KMS-11 (cell line): ENCODE results near the gene LTBP2.
"Not testable (repeated sequence)": the region's sequence is repeated elsewhere in the genome, so short reads cannot be mapped to it uniquely, and the experiment has no call there.

ENCODE experiments used
- H2AFZ ChIP-seq: fragments of 200-600 bp; sonication (generic); 2 replicates; pipeline ENCODE4 v1.6.1; 2016; ENCODE audit warnings: antibody characterized with exemption, mixed run types, low read depth
- H3K27ac ChIP-seq: fragments of 200-600 bp; sonication (generic); 2 replicates; pipeline ENCODE4 v1.6.1; 2016; ENCODE audit warnings: mild to moderate bottlenecking, mixed run types
- H3K27me3 ChIP-seq: fragments of 200-600 bp; sonication (generic); 2 replicates; pipeline ENCODE4 v1.6.1; 2017; ENCODE audit warnings: mild to moderate bottlenecking, low read depth, mixed run types, moderate library complexity; ENCODE audit not compliant: insufficient read depth
- H3K36me3 ChIP-seq: fragments of 200-600 bp; sonication (generic); 2 replicates; pipeline ENCODE4 v1.6.1; 2017; ENCODE audit warnings: mild to moderate bottlenecking, mixed run types; ENCODE audit not compliant: insufficient read depth
- H3K4me1 ChIP-seq: fragments of 200-600 bp; sonication (generic); 2 replicates; pipeline ENCODE4 v1.6.1; 2016; ENCODE audit warnings: mild to moderate bottlenecking, low read depth, mixed run types; ENCODE audit not compliant: poor library complexity, severe bottlenecking
- H3K4me2 ChIP-seq: fragments of 200-600 bp; sonication (generic); 2 replicates; pipeline ENCODE4 v1.7.0; 2016; ENCODE audit warnings: mild to moderate bottlenecking, mixed run types
- H3K4me3 ChIP-seq: fragments of 200-600 bp; sonication (generic); IDR thresholded peaks from 2 replicates; pipeline ENCODE4 v1.6.1; 2017; ENCODE audit warnings: low read depth, low read length, mixed read lengths; ENCODE audit not compliant: insufficient read depth
- H3K79me2 ChIP-seq: fragments of 200-600 bp; sonication (generic); 2 replicates; pipeline ENCODE4 v1.6.1; 2016; ENCODE audit warnings: low read depth, mixed run types; ENCODE audit not compliant: insufficient read depth
- H3K9ac ChIP-seq: fragments of 200-600 bp; sonication (generic); 2 replicates; pipeline ENCODE4 v1.6.1; 2016; ENCODE audit warnings: mild to moderate bottlenecking, mixed run types
- H4K20me1 ChIP-seq: fragments of 200-600 bp; sonication (generic); 2 replicates; pipeline ENCODE4 v1.6.1; 2016; ENCODE audit warnings: mild to moderate bottlenecking, mixed run types; ENCODE audit not compliant: insufficient read depth
- TF ChIP-seq, protein P1 (sequence below): fragments of 200-600 bp; sonication (generic); conservative IDR thresholded peaks from 2 replicates; pipeline ENCODE4 v1.6.1; 2017; ENCODE audit warnings: low read depth, mild to moderate bottlenecking, antibody characterized with exemption, low read length, moderate library complexity, mixed read lengths

LTBP2 gene

DNA sequence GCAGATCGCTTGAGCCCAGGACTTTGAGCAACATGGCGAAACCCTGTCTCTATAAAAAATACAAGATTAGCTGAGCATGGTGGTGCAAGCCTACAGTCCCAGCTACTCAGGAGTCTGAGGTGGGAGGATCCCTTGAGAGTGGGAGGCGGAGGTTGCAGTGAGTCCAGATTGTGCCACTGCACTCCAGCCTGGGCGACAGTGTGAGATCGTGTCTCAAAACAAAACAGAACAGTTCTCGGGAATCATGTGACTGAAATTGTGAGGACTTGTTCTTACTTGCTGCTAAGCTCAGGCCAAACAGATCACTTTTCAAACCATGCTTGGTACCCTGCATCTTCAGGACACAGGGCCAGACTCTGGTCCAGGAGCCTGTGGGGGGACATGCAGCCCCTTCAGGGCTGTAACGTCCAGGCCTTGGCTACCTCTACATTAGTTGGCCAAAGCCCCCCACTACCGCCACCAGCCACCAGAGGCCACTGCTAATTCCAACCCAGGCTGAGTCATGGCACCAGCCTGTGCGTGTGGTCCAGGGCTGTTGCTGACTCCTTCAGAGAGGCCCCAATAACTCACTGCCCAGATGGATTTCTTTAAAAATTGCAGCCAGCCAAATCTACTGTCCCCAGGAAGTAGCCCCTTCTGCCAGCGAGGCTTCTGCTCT lies 152.6 kb downstream of the LTBP2 start:
- H2AFZ ChIP-seq, result no peak overlapping the region
- H3K79me2 ChIP-seq, result no peaks in the 10 kb centered on the region
- no peak overlapping the region for H3K27ac ChIP-seq
- no peaks in the 10 kb centered on the region for H3K36me3 ChIP-seq
- H3K4me2 ChIP-seq, result no peak overlapping the region
- no peak overlapping the region for H3K9ac ChIP-seq
- TF ChIP-seq, protein P1, sequence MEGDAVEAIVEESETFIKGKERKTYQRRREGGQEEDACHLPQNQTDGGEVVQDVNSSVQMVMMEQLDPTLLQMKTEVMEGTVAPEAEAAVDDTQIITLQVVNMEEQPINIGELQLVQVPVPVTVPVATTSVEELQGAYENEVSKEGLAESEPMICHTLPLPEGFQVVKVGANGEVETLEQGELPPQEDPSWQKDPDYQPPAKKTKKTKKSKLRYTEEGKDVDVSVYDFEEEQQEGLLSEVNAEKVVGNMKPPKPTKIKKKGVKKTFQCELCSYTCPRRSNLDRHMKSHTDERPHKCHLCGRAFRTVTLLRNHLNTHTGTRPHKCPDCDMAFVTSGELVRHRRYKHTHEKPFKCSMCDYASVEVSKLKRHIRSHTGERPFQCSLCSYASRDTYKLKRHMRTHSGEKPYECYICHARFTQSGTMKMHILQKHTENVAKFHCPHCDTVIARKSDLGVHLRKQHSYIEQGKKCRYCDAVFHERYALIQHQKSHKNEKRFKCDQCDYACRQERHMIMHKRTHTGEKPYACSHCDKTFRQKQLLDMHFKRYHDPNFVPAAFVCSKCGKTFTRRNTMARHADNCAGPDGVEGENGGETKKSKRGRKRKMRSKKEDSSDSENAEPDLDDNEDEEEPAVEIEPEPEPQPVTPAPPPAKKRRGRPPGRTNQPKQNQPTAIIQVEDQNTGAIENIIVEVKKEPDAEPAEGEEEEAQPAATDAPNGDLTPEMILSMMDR, result 0 out of 2 replicates have a peak, but pooled peaks have one; percentile 21
- no peaks in the 10 kb centered on the region for H4K20me1 ChIP-seq
- peaks cover 8% of the 10 kb centered on the region for H3K4me1 ChIP-seq
- H3K27me3 ChIP-seq, result no peaks in the 10 kb centered on the region
- no peak overlapping the region for H3K4me3 ChIP-seq

DNA sequence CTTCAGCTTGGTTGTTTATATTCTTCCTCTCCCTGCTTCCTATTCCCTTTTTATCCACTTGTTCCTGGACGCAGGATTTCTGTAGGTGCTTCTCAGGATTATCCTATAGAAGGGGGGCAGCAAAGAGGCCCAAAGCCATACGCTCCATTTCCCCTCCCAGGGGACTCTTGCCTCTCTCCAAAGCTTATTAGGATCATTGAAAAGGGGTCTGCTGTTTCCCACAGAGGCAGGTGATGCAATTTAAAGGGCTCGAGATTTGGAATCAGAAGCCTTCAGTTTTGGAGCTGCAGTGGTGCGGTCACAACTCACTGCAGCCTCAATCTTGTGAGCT lies 154.5 kb downstream of the LTBP2 start:
- Histone ChIP-seq H3K36me3 (no peaks in the 10 kb centered on the region), H3K27me3 (no peaks in the 10 kb centered on the region), H3K27ac (no peak overlapping the region), H3K79me2 (no peaks in the 10 kb centered on the region), H2AFZ (no peak overlapping the region), H3K4me1 (peaks cover 12% of the 10 kb centered on the region), H3K4me3 (no peak overlapping the region), H3K9ac (no peak overlapping the region), H3K4me2 (no peak overlapping the region), H4K20me1 (no peaks in the 10 kb centered on the region)
- TF ChIP-seq, protein P1, result no peak

DNA sequence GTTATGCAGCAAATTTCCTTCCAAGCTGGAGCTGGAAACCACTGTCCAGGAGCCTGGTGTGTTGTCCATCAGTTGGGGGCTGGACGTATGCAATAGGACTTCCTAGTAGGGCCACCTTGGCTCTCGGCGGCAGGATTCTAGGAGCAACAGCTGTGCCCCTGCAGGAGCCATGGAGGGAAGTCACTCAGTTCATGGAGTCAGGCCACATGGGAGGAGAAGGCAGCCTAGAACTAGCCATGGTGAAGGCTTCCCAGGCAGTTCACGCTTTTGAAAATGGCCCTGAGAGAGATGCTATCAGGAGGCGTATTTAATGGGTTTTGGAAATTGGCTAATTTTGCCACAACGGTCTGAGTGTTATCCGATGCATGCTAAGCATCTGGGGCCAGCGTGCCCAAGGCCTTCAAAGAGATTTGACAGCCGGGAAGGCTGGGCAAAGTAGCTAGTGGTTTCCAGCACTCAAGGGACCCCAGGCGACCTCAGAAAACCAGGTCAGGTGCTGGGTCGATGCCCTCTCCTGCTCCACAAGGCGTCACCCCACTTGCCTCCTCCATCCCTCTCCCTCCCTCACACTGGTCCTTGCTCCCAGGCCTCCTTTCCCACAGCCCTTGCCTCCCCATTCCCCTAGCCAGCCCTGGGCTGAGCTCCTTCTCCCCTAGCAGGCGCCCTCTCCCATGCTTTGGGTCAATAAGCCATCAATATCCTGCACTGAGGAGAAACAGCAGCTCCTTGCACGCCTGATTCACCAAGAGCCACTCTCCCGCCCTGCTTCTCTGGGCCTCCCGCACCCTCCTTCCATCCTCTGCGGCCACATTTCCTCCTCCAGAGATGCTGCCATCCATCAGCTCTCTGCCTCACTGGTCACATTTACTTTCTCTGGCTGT lies 155.1 kb downstream of the LTBP2 start:
- no peak overlapping the region for H2AFZ ChIP-seq
- peaks cover 12% of the 10 kb centered on the region for H3K4me1 ChIP-seq
- H3K4me2 ChIP-seq, result no peak overlapping the region
- no peak overlapping the region for H3K27ac ChIP-seq
- TF ChIP-seq, protein P1, result no peak
- no peaks in the 10 kb centered on the region for H3K36me3 ChIP-seq
- no peaks in the 10 kb centered on the region for H3K79me2 ChIP-seq
- no peak overlapping the region for H3K4me3 ChIP-seq
- no peaks in the 10 kb centered on the region for H4K20me1 ChIP-seq
- no peak overlapping the region for H3K9ac ChIP-seq
- no peaks in the 10 kb centered on the region for H3K27me3 ChIP-seq

DNA sequence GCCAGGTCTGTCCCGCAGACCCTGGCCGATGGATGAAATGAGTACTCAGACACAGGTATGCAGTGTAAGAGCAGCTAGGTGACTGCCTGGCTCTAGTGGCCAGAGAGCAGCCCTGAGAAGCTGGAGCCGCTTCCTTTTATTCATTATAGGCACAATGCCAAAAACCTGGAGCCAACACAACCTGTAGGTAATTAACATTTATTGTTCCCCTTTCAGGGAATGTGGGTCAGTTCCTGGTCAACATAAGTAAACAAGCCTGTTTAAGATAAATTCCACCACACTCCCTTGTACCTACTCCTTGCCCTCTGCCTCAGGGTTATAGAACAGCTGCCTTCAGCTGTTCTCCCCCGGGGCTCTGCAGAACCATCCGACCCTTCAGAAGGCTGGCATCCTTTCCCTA lies 157.6 kb downstream of the LTBP2 start:
- not testable (repeated sequence) for H3K4me3 ChIP-seq, H4K20me1 ChIP-seq, H3K4me2 ChIP-seq

More for the DNA sequence above, 157.6 kb downstream of the LTBP2 start:
- H3K4me1 ChIP-seq, result peaks cover 12% of the 10 kb centered on the region
- not testable (repeated sequence) for H2AFZ ChIP-seq, H3K27ac ChIP-seq, H3K9ac ChIP-seq, H3K36me3 ChIP-seq, H3K79me2 ChIP-seq, H3K27me3 ChIP-seq
